ENCODE data around the gene ADCY5.

- TF ChIP-seq ZNF324 (tag by site-specific recombination; IDR thresholded peaks at IDR 0.05) (no peak), CTCF (tag by site-specific recombination; IDR thresholded peaks at IDR 0.05) (no peak), ZIC2 (tag by site-specific recombination; IDR thresholded peaks at IDR 0.05) (no peak), SP2 (tag by site-specific recombination; IDR thresholded peaks at IDR 0.05) (no peak), ZNF184 (tag by site-specific recombination; IDR thresholded peaks at IDR 0.05) (no peak), ZFP69B (tag by site-specific recombination; IDR thresholded peaks at IDR 0.05) (no peak), ZNF148 (tag by site-specific recombination; IDR thresholded peaks at IDR 0.05; ENCODE audit: borderline replicate concordance) (no peak), ZNF768 (tag by site-specific recombination; IDR thresholded peaks at IDR 0.05) (no peak), ZBTB20 (tag by site-specific recombination; IDR thresholded peaks at IDR 0.05) (no peak), ZNF366 (tag by site-specific recombination; conservative IDR thresholded peaks at IDR 0.05) (no peak), ZNF121 (tag by site-specific recombination; IDR thresholded peaks at IDR 0.05) (no peak), ATF2 (tag by site-specific recombination; IDR thresholded peaks at IDR 0.05; ENCODE audit: low read depth) (no peak), ZNF747 (tag by site-specific recombination; IDR thresholded peaks at IDR 0.05) (no peak), ZNF23 (tag by site-specific recombination; IDR thresholded peaks at IDR 0.05; ENCODE audit: borderline replicate concordance) (no peak)
These were observed 123.1 kb downstream of the ADCY5 start for GRCh38 chr3:123325766-123326256.
